ENCODE data around the gene C16orf92. TPM values are rescaled to one million over a fixed set of nuclear protein-coding genes. Genes with fewer than 3 reads are reported as not detected.
A peak's percentile ranks its signal among the peaks of the same experiment; 100 is the strongest.

The C16orf92 gene
- polyA plus RNA-seq, 1 experiment: not detected

GRCh38 chr16:29994600-29995323, 28.2 kb upstream of the C16orf92 start:
- DNase-seq (ENCODE audit: low read depth, low spot score): no peak
- Histone ChIP-seq H3K27me3 (ENCODE audit: control insufficient read depth, insufficient read depth, low read length) (no peaks in the 10 kb centered on the region), H3K9me3 (ENCODE audit: control insufficient read depth, insufficient read depth, low read length) (no peaks in the 10 kb centered on the region; the same call in 1 of the 2 replicates), H3K4me3 (ENCODE audit: low read depth, low read length) (peak overlapping the region; percentile 95), H3K27ac (ENCODE audit: low read depth, low read length) (peak overlapping the region; percentile 21)
- no peak for TF ChIP-seq CTCF (IDR thresholded peaks at IDR 0.05; ENCODE audit: low read depth, low read length)
- POLR2A ChIA-PET: interaction anchor here (0.6 to 2.2 kb wide), 4 partner anchors 33 to 483 kb away, joined by 3 to 8 read pairs (median 6); partner anchors contain the start of genes KCTD13 and TMEM219
- CTCF ChIA-PET: no interaction called here

- ChIA-PET CTCF (interaction anchor here (0.7 to 1.9 kb wide), 3 partner anchors 10 to 147 kb away, joined by 3 to 6 read pairs (median 3); no protein-coding TSS in a partner anchor), POLR2A (interaction anchor here (0.7 to 2.2 kb wide), 4 partner anchors 9 to 69 kb away, joined by 3 to 8 read pairs (median 5); partner anchors contain the start of genes KCTD13 and TAOK2)
- Histone ChIP-seq H3K4me3 (ENCODE audit: low read depth, low read length) (peak within 1 kb of the TSS; percentile 95), H3K27me3 (ENCODE audit: control insufficient read depth, insufficient read depth, low read length) (no peaks in the 10 kb centered on the region), H3K9me3 (ENCODE audit: control insufficient read depth, insufficient read depth, low read length) (no peaks in the 10 kb centered on the region; the same call in 1 of the 2 replicates), H3K27ac (ENCODE audit: low read depth, low read length) (peak within 1 kb of the TSS; percentile 80)
- DNase-seq (ENCODE audit: low read depth, low spot score): peak; percentile 29
- no peak for TF ChIP-seq CTCF (IDR thresholded peaks at IDR 0.05; ENCODE audit: low read depth, low read length)
Measured at GRCh38 chr16:29995324-29995910, 27.6 kb upstream of the C16orf92 start, which contains the start of gene HIRIP3. TSS of gene HIRIP3 (minus strand) at chr16:29995617. CDS start at chr16:29995605, 12 bp downstream.

- Histone ChIP-seq H3K9me3 (ENCODE audit: control insufficient read depth, insufficient read depth, low read length) (no peaks in the 10 kb centered on the region; the same call in 1 of the 2 replicates), H3K4me3 (ENCODE audit: low read depth, low read length) (peak within 1 kb of the TSS; percentile 95), H3K27me3 (ENCODE audit: control insufficient read depth, insufficient read depth, low read length) (no peaks in the 10 kb centered on the region), H3K27ac (ENCODE audit: low read depth, low read length) (peak within 1 kb of the TSS; percentile 80)
- CTCF ChIA-PET: interaction anchor here (0.7 to 1.9 kb wide), 3 partner anchors 10 to 148 kb away, joined by 3 to 6 read pairs (median 3); no protein-coding TSS in a partner anchor
- DNase-seq (ENCODE audit: low read depth, low spot score): peak; percentile 87
- no peak for TF ChIP-seq CTCF (IDR thresholded peaks at IDR 0.05; ENCODE audit: low read depth, low read length)
- POLR2A ChIA-PET: interaction anchor here (0.7 to 2.2 kb wide), 4 partner anchors 9 to 70 kb away, joined by 3 to 8 read pairs (median 5); partner anchors contain the start of genes KCTD13 and TAOK2
Measured at GRCh38 chr16:29995911-29996765, 26.9 kb upstream of the C16orf92 start, which contains the start of gene INO80E. TSS of gene INO80E (plus strand) at chr16:29996241. CDS start at chr16:29996311, 70 bp downstream.

GRCh38 chr16:29996766-29997250, 26.2 kb upstream of the C16orf92 start:
- DNase-seq (ENCODE audit: low read depth, low spot score): no peak
- POLR2A ChIA-PET: interaction anchor here (0.7 to 2.2 kb wide), 3 partner anchors 8 to 71 kb away, joined by 3 to 8 read pairs (median 3); partner anchors contain the start of genes ALDOA and KCTD13
- no peak for TF ChIP-seq CTCF (IDR thresholded peaks at IDR 0.05; ENCODE audit: low read depth, low read length)
- no peaks in the 10 kb centered on the region; the same call in 1 of the 2 replicates for H3K9me3 ChIP-seq (ENCODE audit: control insufficient read depth, insufficient read depth, low read length)
- peak overlapping the region; percentile 95 for H3K4me3 ChIP-seq (ENCODE audit: low read depth, low read length)
- no peak overlapping the region for H3K27ac ChIP-seq (ENCODE audit: low read depth, low read length)
- CTCF ChIA-PET: interaction anchor here (1.0 to 1.9 kb wide), 2 partner anchors 9 to 148 kb away, joined by 3 to 6 read pairs; no protein-coding TSS in a partner anchor
- no peaks in the 10 kb centered on the region for H3K27me3 ChIP-seq (ENCODE audit: control insufficient read depth, insufficient read depth, low read length)
